Measurements from ENCODE around the gene PTPRG.

PTPRG gene

GRCh38 chr3:61828880-61829721 lies 267.7 kb downstream of the PTPRG start:
- DNase-seq (ENCODE audit: low spot score) = no peak

- no peak for DNase-seq (ENCODE audit: low spot score)
Measured at GRCh38 chr3:61829722-61830350, 268.5 kb downstream of the PTPRG start.

GRCh38 chr3:61831973-61832372 lies 270.6 kb downstream of the PTPRG start:
- DNase-seq (ENCODE audit: low spot score) = no peak

- no peak for DNase-seq (ENCODE audit: low spot score)
Measured at GRCh38 chr3:61832375-61833229, 271.2 kb downstream of the PTPRG start.

- no peak for DNase-seq (ENCODE audit: low spot score)
Measured at GRCh38 chr3:61839256-61839655, 277.9 kb downstream of the PTPRG start.

- no peak for DNase-seq (ENCODE audit: low spot score)
Measured at GRCh38 chr3:61841111-61841845, 279.9 kb downstream of the PTPRG start.

GRCh38 chr3:61841988-61842387 lies 280.6 kb downstream of the PTPRG start:
- no peak for DNase-seq (ENCODE audit: low spot score)

- no peak for DNase-seq (ENCODE audit: low spot score)
Measured at GRCh38 chr3:61844346-61844745, 283.0 kb downstream of the PTPRG start.

GRCh38 chr3:61846488-61846887 lies 285.1 kb downstream of the PTPRG start:
- DNase-seq (ENCODE audit: low spot score) = no peak

GRCh38 chr3:61847784-61848462 lies 286.6 kb downstream of the PTPRG start:
- no peak for DNase-seq (ENCODE audit: low spot score)

- DNase-seq (ENCODE audit: low spot score) = no peak
Measured at GRCh38 chr3:61848885-61849284, 287.5 kb downstream of the PTPRG start.

- DNase-seq (ENCODE audit: low spot score) = no peak
Measured at GRCh38 chr3:61853912-61854311, 292.5 kb downstream of the PTPRG start.

GRCh38 chr3:61855211-61855610 lies 293.8 kb downstream of the PTPRG start:
- no peak for DNase-seq (ENCODE audit: low spot score)

GRCh38 chr3:61857297-61857696 lies 295.9 kb downstream of the PTPRG start:
- no peak for DNase-seq (ENCODE audit: low spot score)

- no peak for DNase-seq (ENCODE audit: low spot score)
Measured at GRCh38 chr3:61858054-61858453, 296.7 kb downstream of the PTPRG start.

GRCh38 chr3:61861410-61861809 lies 300.0 kb downstream of the PTPRG start:
- DNase-seq (ENCODE audit: low spot score) = no peak

- no peak for DNase-seq (ENCODE audit: low spot score)
Measured at GRCh38 chr3:61862614-61863289, 301.4 kb downstream of the PTPRG start.

GRCh38 chr3:61863579-61863978 lies 302.2 kb downstream of the PTPRG start:
- DNase-seq (ENCODE audit: low spot score) = no peak

- no peak for DNase-seq (ENCODE audit: low spot score)
Measured at GRCh38 chr3:61864886-61865285, 303.5 kb downstream of the PTPRG start.

GRCh38 chr3:61865466-61866152 lies 304.2 kb downstream of the PTPRG start:
- DNase-seq (ENCODE audit: low spot score) = no peak
